ENCODE measurements around the gene NDRG2.

GRCh38 chr14:21023174-21023573, 1.7 kb downstream of the NDRG2 start:
- TF ChIP-seq CTCF (conservative IDR thresholded peaks at IDR 0.05 in 1 of 2, IDR thresholded peaks at IDR 0.05 in 1 of 2; ENCODE audit: extremely low read depth in 1 of 2, insufficient read depth in 1 of 2, low read depth in 1 of 2, low read length in 2 of 2) (no peak), EZH2 (IDR thresholded peaks at IDR 0.05; ENCODE audit: borderline replicate concordance, low read length) (no peak)
